Measurements from ENCODE around the gene ZNF319.
A peak's percentile ranks its signal among the peaks of the same experiment; 100 is the strongest.

ZNF319 gene

DNA sequence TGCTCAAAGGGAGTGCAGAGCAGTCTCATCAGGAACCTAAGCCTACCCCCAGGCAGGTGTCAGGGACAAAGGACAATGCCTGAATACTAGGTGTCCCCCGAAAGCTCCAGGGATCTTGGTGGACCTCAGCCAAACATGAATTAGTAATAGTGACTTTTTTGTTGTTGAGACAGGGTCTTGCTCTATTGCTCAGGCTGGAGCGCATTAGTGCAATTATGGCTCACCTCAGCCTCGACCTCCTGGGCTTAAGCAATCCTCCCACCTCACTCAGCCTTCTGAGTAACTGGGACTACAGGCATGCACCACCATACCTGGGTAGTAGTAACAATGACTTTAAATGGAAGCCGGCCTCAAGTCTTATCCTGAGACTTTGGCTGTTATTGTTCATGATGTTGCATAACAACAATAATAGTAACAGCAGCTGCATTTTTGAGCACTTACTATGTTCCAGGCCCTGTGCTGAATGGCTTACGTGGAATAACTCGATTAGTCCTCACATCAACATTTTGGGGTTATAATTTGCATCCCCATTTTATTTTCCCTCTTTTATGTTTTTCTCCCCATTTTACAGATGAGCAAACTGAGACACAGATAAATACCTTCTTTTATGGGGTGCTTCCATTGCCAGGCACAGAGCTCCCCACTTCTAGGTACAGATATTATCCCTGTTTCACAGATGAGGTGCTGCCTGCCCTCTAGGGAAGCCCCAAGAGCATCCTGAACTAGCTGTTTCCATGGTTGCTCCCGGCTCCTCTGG is 49.1 kb downstream of the ZNF319 start:
- no peak for DNase-seq

DNA sequence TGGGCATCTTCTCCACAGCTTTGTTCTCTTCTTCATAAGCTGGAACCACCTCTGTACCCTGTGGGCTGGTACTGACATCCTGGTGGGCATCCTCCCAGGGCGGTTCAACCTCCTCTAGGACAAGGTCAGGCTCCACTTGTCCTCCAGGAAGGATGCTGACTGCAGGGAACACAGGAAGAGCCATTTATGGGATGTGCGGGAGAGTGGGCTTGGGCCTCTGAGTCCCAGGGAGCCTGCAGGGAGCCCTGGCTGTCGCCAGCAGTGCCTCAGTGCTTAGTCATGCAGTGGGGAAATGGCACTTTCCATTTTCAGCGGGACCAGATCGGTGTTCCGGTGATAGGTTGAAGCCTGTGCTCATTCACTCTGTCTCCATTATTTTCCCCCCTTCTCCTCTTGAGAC is 50.1 kb downstream of the ZNF319 start:
- DNase-seq: no peak

DNA sequence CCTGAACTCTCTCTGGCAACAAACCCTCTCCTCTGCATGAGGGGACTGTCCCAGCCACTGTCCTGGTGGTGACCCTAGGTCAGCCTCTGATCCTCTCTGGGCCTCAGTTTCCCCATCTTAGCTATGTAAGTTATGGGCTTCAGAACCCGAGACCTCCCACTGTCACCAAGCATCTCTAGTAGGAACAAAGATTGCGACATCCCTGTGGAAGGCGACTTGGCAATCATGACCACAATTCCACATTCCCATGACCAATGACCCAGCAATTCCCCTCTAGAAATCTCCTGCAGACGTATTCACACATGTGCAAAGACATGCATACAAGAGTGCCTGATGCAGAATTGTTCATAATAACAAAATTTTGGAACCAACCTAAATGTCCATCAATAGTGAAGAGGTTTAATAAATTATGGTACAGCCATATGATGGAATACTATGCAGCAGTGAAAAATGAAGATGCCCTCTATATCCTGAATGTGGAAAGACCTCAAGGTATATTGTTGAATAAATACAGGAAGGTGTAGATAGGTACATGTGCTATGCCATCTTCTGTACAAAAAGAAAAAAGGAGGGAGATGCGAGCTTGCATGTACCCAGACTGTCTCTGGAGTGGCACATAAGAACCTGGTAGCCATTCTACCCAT is 50.8 kb downstream of the ZNF319 start:
- DNase-seq: no peak

DNA sequence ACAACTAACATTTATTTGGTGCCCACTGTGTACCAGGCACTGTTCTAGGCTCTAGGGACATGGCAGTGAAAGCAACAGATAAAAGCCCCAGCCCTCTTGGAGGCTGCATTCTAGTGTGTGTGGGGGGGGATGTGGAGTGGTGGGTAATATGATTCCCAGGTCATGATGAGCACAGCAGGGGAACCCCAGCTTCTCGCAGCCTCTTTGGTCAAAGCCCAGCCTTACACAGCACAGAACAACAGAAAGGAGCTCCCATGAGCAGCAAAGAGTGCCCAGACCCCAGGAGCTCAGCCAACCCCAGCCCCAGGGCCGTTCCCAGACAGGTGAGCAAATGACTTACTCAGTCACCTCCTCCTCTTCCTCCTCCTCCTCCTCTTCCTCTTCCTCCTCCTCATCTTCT is 51.5 kb downstream of the ZNF319 start:
- no peak for DNase-seq

DNA sequence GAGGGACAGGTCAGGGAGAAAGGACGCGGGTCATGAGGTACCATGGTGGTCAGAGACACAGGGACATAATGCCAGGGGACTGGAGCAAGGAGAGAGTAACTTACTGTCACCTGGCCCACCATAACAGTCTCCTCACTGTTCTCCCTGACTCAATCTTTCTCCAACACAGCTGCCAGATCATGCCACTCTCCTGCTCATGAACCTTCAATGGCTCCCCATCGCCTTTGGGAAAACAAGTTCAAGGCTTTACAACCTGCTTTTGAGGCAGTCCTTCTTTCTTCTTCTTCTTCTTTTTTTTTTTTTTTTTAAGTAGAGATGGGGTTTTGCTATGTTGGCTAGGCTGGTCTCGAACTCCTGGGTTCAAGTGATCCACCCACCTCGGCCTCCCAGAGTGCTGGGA is 52.4 kb downstream of the ZNF319 start:
- no peak for DNase-seq

DNA sequence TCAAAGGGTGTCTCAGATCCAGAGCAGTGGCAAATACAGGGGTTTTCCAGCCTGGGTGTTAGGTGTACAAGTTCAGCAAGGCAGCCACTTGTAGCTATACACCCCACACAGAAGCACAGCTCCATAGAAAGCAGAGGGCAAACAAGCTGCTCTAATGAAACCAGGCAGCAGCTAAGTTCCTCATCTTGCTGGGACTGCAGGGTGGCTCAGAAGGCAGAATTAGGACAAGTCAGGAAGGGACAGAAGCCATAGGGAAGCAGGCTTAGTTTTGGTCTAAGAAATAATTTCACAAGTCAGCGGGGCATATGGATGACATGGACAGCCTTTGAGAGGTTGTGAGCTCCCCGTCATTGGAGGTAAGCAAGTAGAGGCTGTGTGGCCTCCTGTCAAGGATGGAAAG is 53.2 kb downstream of the ZNF319 start:
- no peak for DNase-seq

DNA sequence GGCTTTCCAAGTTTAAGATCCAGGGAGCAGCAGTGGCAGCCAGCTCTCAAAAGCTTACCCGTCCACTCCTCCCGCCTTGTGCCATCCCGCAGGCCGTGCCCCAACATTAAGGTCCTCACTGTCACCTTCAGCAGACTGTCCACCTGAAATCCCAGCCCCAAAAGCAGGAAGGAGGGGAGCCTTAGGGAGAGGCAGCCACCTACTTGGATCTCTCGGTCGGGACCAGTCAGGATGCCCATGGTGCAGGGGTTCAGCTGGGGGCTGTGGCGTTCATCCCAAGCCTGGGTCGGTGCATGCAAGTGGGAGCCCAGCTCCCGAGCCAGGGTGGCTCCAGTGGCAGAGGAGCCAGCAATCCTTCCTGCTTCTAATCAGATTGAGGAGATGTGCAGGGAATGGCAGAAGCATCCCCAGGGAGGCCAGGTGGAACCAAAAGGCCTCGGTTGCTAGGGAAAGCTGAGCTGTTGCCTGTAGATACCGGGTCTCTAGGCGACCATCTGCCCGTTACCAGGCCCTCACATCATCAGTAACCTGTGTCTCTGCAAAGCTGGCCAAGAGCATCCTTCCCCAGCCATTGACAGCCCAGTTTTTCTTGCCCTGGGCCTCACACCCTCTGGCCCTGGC is 54.2 kb downstream of the ZNF319 start:
- DNase-seq: peak; percentile 57

DNA sequence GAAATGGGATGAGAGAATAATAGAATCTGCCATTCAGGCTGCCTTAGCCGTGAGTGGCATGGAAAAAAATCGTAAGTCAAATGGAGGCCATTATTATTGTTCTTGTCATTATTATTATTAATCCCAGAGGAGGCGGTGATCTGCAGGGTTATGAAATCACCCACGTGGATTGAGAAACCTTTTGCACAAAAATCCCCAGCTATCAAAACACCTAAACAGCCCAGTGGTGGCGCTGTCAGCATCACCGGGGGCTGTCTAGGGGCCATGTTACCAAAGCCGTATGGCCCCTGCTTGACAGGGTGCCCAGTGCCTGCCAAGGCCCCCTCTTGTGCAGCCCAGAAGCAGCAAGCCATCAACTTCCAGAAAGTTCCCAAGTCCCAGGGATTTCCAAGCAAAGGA is 54.7 kb downstream of the ZNF319 start:
- DNase-seq: no peak

DNA sequence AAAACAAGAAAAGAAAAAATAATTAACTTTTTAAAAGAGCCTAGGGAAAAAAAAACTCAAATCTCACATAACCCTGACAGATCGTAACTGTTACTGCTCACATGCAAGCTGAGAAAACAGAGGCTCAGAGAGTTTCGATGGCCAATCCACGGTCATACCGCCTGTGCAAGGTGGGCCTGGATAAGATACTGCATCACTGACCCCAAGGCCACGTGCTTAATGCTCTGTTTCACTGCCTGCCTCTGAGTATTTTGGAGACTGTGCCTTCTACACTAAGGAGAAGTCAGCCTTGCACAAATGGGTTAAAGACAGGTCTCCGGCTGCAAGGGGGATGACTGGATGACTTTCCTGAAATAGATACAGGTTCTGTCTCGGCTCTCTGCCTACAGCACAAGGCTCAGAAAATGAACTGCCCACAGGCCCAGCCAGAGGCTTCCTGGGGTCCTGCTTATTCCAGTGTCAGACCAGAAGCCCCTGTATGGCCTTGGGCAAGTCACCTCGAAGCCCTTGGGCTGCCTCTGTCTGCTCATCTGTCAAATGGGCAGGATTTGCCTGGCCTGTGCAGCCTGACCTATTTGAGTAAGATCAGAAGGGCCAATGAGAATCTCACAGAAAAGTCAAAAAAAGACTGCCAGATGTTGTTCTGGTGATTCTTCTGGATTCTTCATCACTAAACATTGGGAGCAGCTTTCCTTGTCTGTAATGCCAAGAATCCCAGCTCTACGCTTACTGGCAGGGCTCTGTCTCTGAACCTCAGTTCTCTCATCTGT is 55.3 kb downstream of the ZNF319 start:
- DNase-seq: no peak

Data from NCI-H1436 (cell line).